ENCODE results near the gene TCN2. TPM values are rescaled to one million over a fixed set of nuclear protein-coding genes. Genes with fewer than 3 reads are reported as not detected.

TCN2 gene
- total and polyA plus RNA-seq, 2 of the 4 experiments (the other 2 are of a cell fraction) = 1.3 to 3.6 TPM

- Histone ChIP-seq H4K91ac (ENCODE audit: insufficient read depth, low read depth, low read length) (no peak overlapping the region), H3K4me3 (ENCODE audit: insufficient read depth, low read depth, low read length) (no peak overlapping the region), H3K9me3 (ENCODE audit: control insufficient read depth, insufficient read depth, low read length) (no peaks in the 10 kb centered on the region), H3K4me1 (ENCODE audit: control insufficient read depth, insufficient read depth, low read length) (peaks cover 9% of the 10 kb centered on the region), H3K27me3 (ENCODE audit: control insufficient read depth, insufficient read depth, low read length) (peaks cover 33% of the 10 kb centered on the region), H4K8ac (ENCODE audit: low read depth in 2 of 2, low read length in 2 of 2) (no peak overlapping the region), H2BK5ac (ENCODE audit: low read depth, low read length, poor library complexity, severe bottlenecking) (no peak overlapping the region), H3K4me2 (ENCODE audit: low read depth, low read length) (no peak overlapping the region), H2BK120ac (ENCODE audit: low read depth, low read length) (no peak overlapping the region), H2BK20ac (ENCODE audit: low read depth, low read length) (no peak overlapping the region), H2AK9ac (replicated peaks; ENCODE audit: low read depth, low read length, poor library complexity) (no peak overlapping the region), H3K36me3 (ENCODE audit: control insufficient read depth, insufficient read depth, low read length) (peaks cover 17% of the 10 kb centered on the region), H2AFZ (replicated peaks; ENCODE audit: low read length, poor library complexity) (no peak overlapping the region), H2AK5ac (ENCODE audit: low read depth, low read length) (no peak overlapping the region), H4K5ac (ENCODE audit: low read depth, low read length) (no peak overlapping the region), H3K79me1 (ENCODE audit: low read depth in 1 of 2, low read length in 2 of 2) (no peaks in the 10 kb centered on the region), H3K9ac (ENCODE audit: low read depth, low read length) (no peak overlapping the region), H3K23ac (ENCODE audit: low read depth, low read length) (no peak overlapping the region), H3K27ac (ENCODE audit: insufficient read depth, low read length) (no peak overlapping the region), H3K14ac (replicated peaks; ENCODE audit: low read depth, low read length) (no peak overlapping the region), H3K4ac (ENCODE audit: low read depth, low read length) (no peak overlapping the region), H2BK15ac (ENCODE audit: low read depth, low read length) (no peak overlapping the region), H3K18ac (ENCODE audit: low read depth, low read length) (no peak overlapping the region), H3K9me1 (ENCODE audit: insufficient read depth, low read length) (peaks cover 7% of the 10 kb centered on the region; the same call in 1 of the 2 replicates), H3K56ac (ENCODE audit: extremely low read depth, insufficient read depth, low read length) (no peak overlapping the region), H4K20me1 (ENCODE audit: insufficient read depth, low read length) (no peaks in the 10 kb centered on the region; the same call in 1 of the 2 replicates)
- in situ Hi-C loops (cut with MboI; ENCODE audit: low sequenced_read_pairs) = no loop called here
- no peak for ATAC-seq (ENCODE audit: low read depth)
- ChIA-PET POLR2A (ENCODE audit: unreplicated experiment) (no interaction called here), CTCF (no interaction called here)
- BruUV-seq (replicated peaks) = no TSS peak
- TF ChIP-seq RCOR1 (IDR thresholded peaks at IDR 0.05; ENCODE audit: insufficient replicate concordance, low read length) = no peak
- no peak for TF ChIP-seq RFX5 (IDR thresholded peaks at IDR 0.05; ENCODE audit: low read depth, low read length)
- TF ChIP-seq CHD1 (IDR thresholded peaks at IDR 0.05; ENCODE audit: low read depth, low read length) = no peak
- TF ChIP-seq BHLHE40 (IDR thresholded peaks at IDR 0.05; ENCODE audit: low read depth, low read length) = no peak
- DNase-seq = no peak
- dilution Hi-C loops (cut with HindIII; ENCODE audit: low sequenced_read_pairs, unreplicated experiment) = no loop called here
- intact Hi-C loops (cut with micrococcal nuclease) = no loop called here
- 80% methylated on average over 2 of the region's 6 CpGs; no CpG with 5 or more reads in 1 of the 2 experiments for WGBS, 2 experiments (ENCODE audit: extremely low coverage in 2 of 2, insufficient read length in 1 of 2)
Measured at GRCh38 chr22:30572210-30572609, 34.8 kb upstream of the TCN2 start.
